HG03432 (cell line): Measurements from ENCODE around the gene DNAJC28.

Experiments
- ATAC-seq: cut with Tn5 transposase; IDR thresholded peaks from one replicate; pipeline ENCODE4 v1.9.1; 2021; ENCODE audit warnings: mild to moderate bottlenecking, moderate library complexity; ENCODE audit not compliant: unreplicated experiment

Gene DNAJC28

DNA sequence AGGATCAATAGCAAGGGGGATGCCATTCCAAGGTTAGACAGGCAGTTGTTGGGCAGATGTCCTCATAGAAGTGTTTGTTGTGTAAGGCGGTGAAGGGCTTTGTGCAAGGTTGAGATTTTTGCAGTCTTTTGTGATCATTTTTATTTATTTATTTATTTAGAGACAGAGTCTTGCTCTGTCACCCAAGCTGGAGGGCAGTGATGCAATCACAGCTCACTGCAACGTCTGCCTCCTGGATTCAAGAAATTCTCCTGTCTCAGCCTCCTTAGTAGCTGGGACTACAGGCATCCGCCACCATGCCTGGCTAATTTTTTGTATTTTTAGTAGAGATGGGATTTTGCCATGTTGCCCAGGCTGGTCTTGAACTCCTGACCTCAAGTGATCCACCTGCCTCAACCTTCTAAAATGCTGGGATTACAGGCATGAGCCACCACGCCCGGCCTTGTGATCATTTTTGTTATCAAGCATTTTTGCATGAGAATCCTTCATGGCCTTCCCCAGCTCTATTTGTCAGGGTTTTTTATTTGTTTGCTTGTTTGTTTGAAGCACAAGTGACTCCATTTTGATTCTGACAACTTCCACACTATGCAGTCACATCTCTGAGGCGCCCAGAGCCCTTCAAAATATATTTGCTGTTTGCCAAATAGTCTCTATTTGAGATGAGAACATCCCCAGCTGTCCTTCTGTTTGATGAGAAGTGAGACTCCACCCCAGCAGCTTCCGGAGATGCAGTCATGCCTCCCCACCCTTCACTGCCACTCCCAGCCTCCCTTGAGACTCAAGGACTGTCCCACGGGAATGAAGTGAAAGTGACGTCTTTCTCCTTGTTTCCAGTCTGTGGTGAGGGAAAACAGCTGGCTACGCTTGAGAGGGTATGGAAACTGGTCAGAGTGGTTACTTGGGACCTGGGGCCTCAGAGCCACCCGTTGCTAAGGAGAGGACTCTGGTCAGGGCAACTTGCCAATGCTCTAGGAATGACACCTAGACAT lies 49.7 kb downstream of the DNAJC28 start:
- peak; percentile 78 for ATAC-seq
